Measurements from ENCODE around the gene PAPSS2. TPM values are rescaled to one million over a fixed set of nuclear protein-coding genes. Genes with fewer than 3 reads are reported as not detected.
"Not testable (repeated sequence)": the region's sequence is repeated elsewhere in the genome, so short reads cannot be mapped to it uniquely, and the experiment has no call there.

PAPSS2 gene
- under 1 TPM; 0.05 to 0.30 TPM for total RNA-seq

- Mint-ChIP-seq H3K4me1 (peaks cover 8% of the 10 kb centered on the region), H3K9me3 (ENCODE audit: low read depth) (no peaks in the 10 kb centered on the region), H3K27me3 (peaks cover 38% of the 10 kb centered on the region), H3K4me3 (peak within 1 kb of the TSS; percentile 65), H3K27ac (no peak within 1 kb of the TSS), H3K36me3 (ENCODE audit: low read depth) (no peaks in the 10 kb centered on the region)
- intact Hi-C loops (cut with DNase I, micrococcal nuclease): loop anchor here in 1 of 2 experiments (10.0 kb wide), 2 partner anchors 725 to 895 kb away; no protein-coding TSS in a partner anchor
- peak; percentile 24 for ATAC-seq
- ChIA-PET CTCF (interaction anchor here (0.6 to 1.3 kb wide), 4 partner anchors 10 to 113 kb away, joined by 3 to 5 read pairs (median 4); no protein-coding TSS in a partner anchor), POLR2A (no interaction called here)
- DNase-seq: peak; percentile 56
Observed at GRCh38 chr10:87659571-87660483, at the start of gene PAPSS2. Gene PAPSS2, plus strand, starts transcription at chr10:87659878. Its CDS starts 104 bp downstream, at chr10:87659982.

- H3K27me3 Mint-ChIP-seq; H3K36me3 Mint-ChIP-seq (ENCODE audit: low read depth); ATAC-seq; DNase-seq; H3K9me3 Mint-ChIP-seq (ENCODE audit: low read depth); H3K27ac Mint-ChIP-seq; H3K4me1 Mint-ChIP-seq; H3K4me3 Mint-ChIP-seq; CTCF ChIA-PET; POLR2A ChIA-PET; intact Hi-C loops (cut with DNase I, micrococcal nuclease): not testable (repeated sequence)
Observed at GRCh38 chr10:87611341-87611740, 48.3 kb upstream of the PAPSS2 start.

GRCh38 chr10:87612115-87612514, 47.6 kb upstream of the PAPSS2 start:
- ChIA-PET CTCF (interaction anchor here (0.7 kb wide), 1 partner anchor 43 kb away, joined by 3 read pairs; no protein-coding TSS in a partner anchor), POLR2A (no interaction called here)
- DNase-seq (no peak), ATAC-seq (no peak)
- intact Hi-C loops (cut with DNase I, micrococcal nuclease): no loop called here
- peaks cover 2% of the 10 kb centered on the region for H3K9me3 Mint-ChIP-seq (ENCODE audit: low read depth)
- no peaks in the 10 kb centered on the region for H3K4me1 Mint-ChIP-seq
- no peaks in the 10 kb centered on the region for H3K27me3 Mint-ChIP-seq
- no peak overlapping the region for H3K27ac Mint-ChIP-seq
- no peak overlapping the region for H3K4me3 Mint-ChIP-seq
- no peaks in the 10 kb centered on the region for H3K36me3 Mint-ChIP-seq (ENCODE audit: low read depth)

GRCh38 chr10:87613751-87614150, 45.9 kb upstream of the PAPSS2 start:
- H3K36me3 Mint-ChIP-seq (ENCODE audit: low read depth): no peaks in the 10 kb centered on the region
- no peak for ATAC-seq
- H3K9me3 Mint-ChIP-seq (ENCODE audit: low read depth): peaks cover 2% of the 10 kb centered on the region
- H3K4me1 Mint-ChIP-seq: no peaks in the 10 kb centered on the region
- H3K4me3 Mint-ChIP-seq: no peak overlapping the region
- CTCF ChIA-PET: interaction anchor here (1.2 kb wide), 1 partner anchor 12 kb away, joined by 4 read pairs; no protein-coding TSS in a partner anchor
- POLR2A ChIA-PET: no interaction called here
- H3K27ac Mint-ChIP-seq: no peak overlapping the region
- intact Hi-C loops (cut with DNase I, micrococcal nuclease): no loop called here
- DNase-seq: no peak
- H3K27me3 Mint-ChIP-seq: peaks cover 4% of the 10 kb centered on the region

GRCh38 chr10:87615856-87616255, 43.8 kb upstream of the PAPSS2 start:
- peaks cover 6% of the 10 kb centered on the region for H3K27me3 Mint-ChIP-seq

GRCh38 chr10:87617503-87617902, 42.2 kb upstream of the PAPSS2 start:
- Mint-ChIP-seq H3K9me3 (ENCODE audit: low read depth) (no peaks in the 10 kb centered on the region), H3K27me3 (peaks cover 8% of the 10 kb centered on the region), H3K36me3 (ENCODE audit: low read depth) (no peaks in the 10 kb centered on the region), H3K4me3 (no peak overlapping the region), H3K4me1 (no peaks in the 10 kb centered on the region), H3K27ac (no peak overlapping the region)
- ATAC-seq: no peak
- POLR2A ChIA-PET: no interaction called here
- DNase-seq: no peak
- intact Hi-C loops (cut with DNase I, micrococcal nuclease): no loop called here
- CTCF ChIA-PET: interaction anchor here (1.2 kb wide), 1 partner anchor 8 kb away, joined by 3 read pairs; no protein-coding TSS in a partner anchor

More at GRCh38 chr10:87615856-87616255, 43.8 kb upstream of the PAPSS2 start:
- ChIA-PET POLR2A (no interaction called here), CTCF (no interaction called here)
- no peaks in the 10 kb centered on the region for H3K36me3 Mint-ChIP-seq (ENCODE audit: low read depth)
- no peak for DNase-seq
- no peak for ATAC-seq
- intact Hi-C loops (cut with DNase I, micrococcal nuclease): no loop called here
- peaks cover 2% of the 10 kb centered on the region for H3K9me3 Mint-ChIP-seq (ENCODE audit: low read depth)
- H3K4me1 Mint-ChIP-seq: no peaks in the 10 kb centered on the region
- H3K4me3 Mint-ChIP-seq: no peak overlapping the region
- no peak overlapping the region for H3K27ac Mint-ChIP-seq

- no peak for ATAC-seq
- Mint-ChIP-seq H3K9me3 (ENCODE audit: low read depth) (no peaks in the 10 kb centered on the region), H3K4me3 (no peak overlapping the region), H3K4me1 (no peaks in the 10 kb centered on the region), H3K27me3 (peaks cover 8% of the 10 kb centered on the region), H3K36me3 (ENCODE audit: low read depth) (no peaks in the 10 kb centered on the region), H3K27ac (no peak overlapping the region)
- POLR2A ChIA-PET: no interaction called here
- CTCF ChIA-PET: no interaction called here
- no peak for DNase-seq
- intact Hi-C loops (cut with DNase I, micrococcal nuclease): no loop called here
Observed at GRCh38 chr10:87618566-87619423, 40.9 kb upstream of the PAPSS2 start.

- ATAC-seq: no peak
- no peak overlapping the region for H3K27ac Mint-ChIP-seq
- H3K4me1 Mint-ChIP-seq: no peaks in the 10 kb centered on the region
- POLR2A ChIA-PET: no interaction called here
- no peaks in the 10 kb centered on the region for H3K9me3 Mint-ChIP-seq (ENCODE audit: low read depth)
- CTCF ChIA-PET: no interaction called here
- no peaks in the 10 kb centered on the region for H3K36me3 Mint-ChIP-seq (ENCODE audit: low read depth)
- no peak for DNase-seq
- H3K4me3 Mint-ChIP-seq: no peak overlapping the region
- intact Hi-C loops (cut with DNase I, micrococcal nuclease): no loop called here
- H3K27me3 Mint-ChIP-seq: peaks cover 8% of the 10 kb centered on the region
Observed at GRCh38 chr10:87619705-87620104, 40.0 kb upstream of the PAPSS2 start.

- intact Hi-C loops (cut with DNase I, micrococcal nuclease); POLR2A ChIA-PET; H3K36me3 Mint-ChIP-seq (ENCODE audit: low read depth); H3K4me1 Mint-ChIP-seq; ATAC-seq; H3K27me3 Mint-ChIP-seq; H3K9me3 Mint-ChIP-seq (ENCODE audit: low read depth); DNase-seq; H3K4me3 Mint-ChIP-seq; H3K27ac Mint-ChIP-seq: not testable (repeated sequence)
- CTCF ChIA-PET: interaction anchor here (0.6 kb wide), 1 partner anchor 106 kb away, joined by 3 read pairs; no protein-coding TSS in a partner anchor
Observed at GRCh38 chr10:87621440-87621839, 38.2 kb upstream of the PAPSS2 start.

GRCh38 chr10:87622314-87623004, 37.2 kb upstream of the PAPSS2 start:
- no peak for ATAC-seq
- Mint-ChIP-seq H3K9me3 (ENCODE audit: low read depth) (no peaks in the 10 kb centered on the region), H3K4me1 (no peaks in the 10 kb centered on the region)

GRCh38 chr10:87623191-87623590, 36.5 kb upstream of the PAPSS2 start:
- intact Hi-C loops (cut with DNase I, micrococcal nuclease): no loop called here
- Mint-ChIP-seq H3K9me3 (ENCODE audit: low read depth) (no peaks in the 10 kb centered on the region), H3K27ac (no peak overlapping the region), H3K4me3 (no peak overlapping the region), H3K4me1 (no peaks in the 10 kb centered on the region), H3K36me3 (ENCODE audit: low read depth) (no peaks in the 10 kb centered on the region), H3K27me3 (peaks cover 4% of the 10 kb centered on the region)
- ChIA-PET POLR2A (no interaction called here), CTCF (interaction anchor here (1.1 kb wide), 1 partner anchor 20 kb away, joined by 3 read pairs; no protein-coding TSS in a partner anchor)
- DNase-seq (no peak), ATAC-seq (no peak)

More at GRCh38 chr10:87622314-87623004, 37.2 kb upstream of the PAPSS2 start:
- H3K27me3 Mint-ChIP-seq: peaks cover 7% of the 10 kb centered on the region
- H3K36me3 Mint-ChIP-seq (ENCODE audit: low read depth): no peaks in the 10 kb centered on the region
- CTCF ChIA-PET: interaction anchor here (0.6 to 1.1 kb wide), 3 partner anchors 20 to 151 kb away, joined by 3 read pairs; no protein-coding TSS in a partner anchor
- intact Hi-C loops (cut with DNase I, micrococcal nuclease): no loop called here
- no peak for DNase-seq
- POLR2A ChIA-PET: no interaction called here
- H3K4me3 Mint-ChIP-seq: no peak overlapping the region
- no peak overlapping the region for H3K27ac Mint-ChIP-seq
